ENCODE results near the gene ZNF18. TPM values are rescaled to one million over a fixed set of nuclear protein-coding genes. Genes with fewer than 3 reads are reported as not detected.

ZNF18 gene
- total and polyA plus RNA-seq, 4 donors = 10.1 to 16.5 (median 14.1) TPM

DNA sequence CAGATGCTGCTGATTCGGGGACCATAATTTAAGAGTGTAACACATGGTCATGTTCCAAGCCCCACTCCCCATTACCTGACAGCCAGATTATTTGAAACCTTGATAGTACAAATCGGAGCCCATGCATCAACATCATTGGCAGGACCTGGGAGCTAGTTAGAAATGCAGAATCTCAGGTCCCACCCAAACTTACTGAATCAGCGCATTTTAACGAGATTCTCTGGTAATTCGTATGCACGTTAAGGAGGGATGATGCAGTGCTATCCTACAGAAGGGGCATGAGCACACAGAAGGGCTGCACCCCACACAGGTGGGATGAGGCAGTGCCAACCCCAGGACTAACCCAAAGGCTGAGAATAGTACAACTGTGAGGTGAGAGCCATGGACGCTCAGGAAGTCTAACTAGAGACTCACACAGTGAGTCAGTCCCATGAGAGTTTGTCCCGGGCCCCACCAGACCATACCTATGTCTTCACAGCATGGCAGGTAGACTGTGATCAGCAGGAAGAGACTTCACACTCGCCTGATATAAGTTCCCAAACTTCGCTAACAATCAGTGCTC, 64.9 kb downstream of the ZNF18 start:
- 86% methylated on average over 9 of the region's 10 CpGs for WGBS (ENCODE audit: insufficient coverage)
- Histone ChIP-seq H3K27me3 (ENCODE audit: control insufficient read depth, insufficient read depth, low read length) (no peaks in the 10 kb centered on the region), H3K9me3 (ENCODE audit: control insufficient read depth, insufficient read depth, low read length) (no peaks in the 10 kb centered on the region), H3K36me3 (ENCODE audit: control insufficient read depth, insufficient read depth, low read length) (no peaks in the 10 kb centered on the region), H3K27ac (ENCODE audit: low read depth, low read length) (no peak overlapping the region), H3K4me3 (ENCODE audit: low read depth, low read length) (no peak overlapping the region), H3K4me1 (ENCODE audit: control insufficient read depth, insufficient read depth, low read length) (no peaks in the 10 kb centered on the region)
- no peak for DNase-seq (ENCODE audit: low read depth in 4 of 6, low spot score in 6 of 6)

DNA sequence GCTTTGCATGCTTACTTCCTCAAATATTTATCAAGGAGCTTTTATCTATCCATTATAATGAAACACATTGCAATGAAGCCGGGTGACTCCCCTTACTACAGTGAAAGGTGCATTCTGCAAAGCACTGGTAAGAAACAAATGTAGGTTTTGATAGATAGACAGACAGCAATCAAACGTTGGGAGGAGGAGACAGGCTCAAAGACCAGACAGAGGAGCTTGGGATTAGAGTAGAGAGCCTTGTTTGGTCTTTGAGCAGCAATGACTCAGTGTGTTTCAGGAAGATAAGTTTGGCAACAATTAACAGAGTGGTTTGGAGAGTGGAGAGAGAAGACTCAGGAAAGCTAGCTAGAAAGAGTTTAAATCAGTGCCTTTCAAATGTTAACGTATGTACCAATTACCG, 68.8 kb downstream of the ZNF18 start:
- no peak overlapping the region for H3K27ac ChIP-seq (ENCODE audit: low read depth, low read length)
- H3K9me3 ChIP-seq (ENCODE audit: control insufficient read depth, insufficient read depth, low read length) = no peaks in the 10 kb centered on the region
- no peaks in the 10 kb centered on the region for H3K4me1 ChIP-seq (ENCODE audit: control insufficient read depth, insufficient read depth, low read length)
- WGBS (ENCODE audit: insufficient coverage) = 44% methylated on average over 2 of the region's 4 CpGs
- no peak for DNase-seq (ENCODE audit: low read depth in 4 of 6, low spot score in 6 of 6)
- no peaks in the 10 kb centered on the region for H3K27me3 ChIP-seq (ENCODE audit: control insufficient read depth, insufficient read depth, low read length)
- H3K4me3 ChIP-seq (ENCODE audit: low read depth, low read length) = no peak overlapping the region
- H3K36me3 ChIP-seq (ENCODE audit: control insufficient read depth, insufficient read depth, low read length) = no peaks in the 10 kb centered on the region

Small RNA genes lying within 50 kb of the gene (small RNA-seq; reads per million reads assigned to genes)
- not detected for gene RNU11-2P (ENCODE audit: low replicate concordance)

Other genes with a start within 250 kb of the ZNF18 start
- 100 to 1,000 TPM in 1 of 2 donors, 10 to 100 TPM in 1; 57.7 to 146 TPM for gene MAP2K4, start 23.4 kb upstream of the ZNF18 start, total RNA-seq
- 10 to 100 TPM; 64.3 to 77.1 TPM for gene MAP2K4, start 23.4 kb upstream of the ZNF18 start, polyA plus RNA-seq (ENCODE audit: insufficient read length in 2 of 2)